GM18861 (cell line): ENCODE data around the gene ZBTB5.
"Not testable (repeated sequence)": the region's sequence is repeated elsewhere in the genome, so short reads cannot be mapped to it uniquely, and the experiment has no call there.

ENCODE experiments used
- ATAC-seq: cut with Tn5 transposase; IDR thresholded peaks from one replicate; pipeline ENCODE4 v1.9.1; 2021; ENCODE audit not compliant: unreplicated experiment

Gene ZBTB5

GRCh38 chr9:37408933-37409710 lies 56.1 kb downstream of the ZBTB5 start:
- peak; percentile 73 for ATAC-seq

- ATAC-seq, result no peak
Observed at GRCh38 chr9:37407468-37407867, 57.8 kb downstream of the ZBTB5 start.

GRCh38 chr9:37406603-37407401 lies 58.4 kb downstream of the ZBTB5 start:
- ATAC-seq, result no peak

- ATAC-seq, result no peak
Observed at GRCh38 chr9:37405764-37406380, 59.4 kb downstream of the ZBTB5 start.

- ATAC-seq, result no peak
Observed at GRCh38 chr9:37405350-37405749, 59.9 kb downstream of the ZBTB5 start.

GRCh38 chr9:37404590-37404989 lies 60.7 kb downstream of the ZBTB5 start:
- no peak for ATAC-seq

- no peak for ATAC-seq
Observed at GRCh38 chr9:37399336-37399735, 65.9 kb downstream of the ZBTB5 start.

- ATAC-seq, result no peak
Observed at GRCh38 chr9:37398464-37399025, 66.7 kb downstream of the ZBTB5 start.

- ATAC-seq, result not testable (repeated sequence)
Observed at GRCh38 chr9:37397948-37398347, 67.3 kb downstream of the ZBTB5 start.

- no peak for ATAC-seq
Observed at GRCh38 chr9:37395663-37396062, 69.6 kb downstream of the ZBTB5 start.

- no peak for ATAC-seq
Observed at GRCh38 chr9:37395229-37395628, 70.0 kb downstream of the ZBTB5 start.

GRCh38 chr9:37392272-37392671 lies 73.0 kb downstream of the ZBTB5 start:
- no peak for ATAC-seq

GRCh38 chr9:37390759-37391158 lies 74.5 kb downstream of the ZBTB5 start:
- peak; percentile 69 for ATAC-seq
